GM23338 (cell line): ENCODE results near the gene RPRD1A. TPM values are rescaled to one million over a fixed set of nuclear protein-coding genes. Genes with fewer than 3 reads are reported as not detected.

Experiments
- ATAC-seq: fragments of 200-7000 bp; cut with Tn5 transposase; 3 replicates; pipeline ENCODE4 v1.9.1; 2020
- DNase-seq: peaks from one replicate; pipeline ENCODE4 v3.0.0-alpha.2; 2015; ENCODE audit warnings: low spot score
- H2AFZ ChIP-seq: fragments of 200-600 bp; sonication (generic); 2 replicates; pipeline ENCODE4 v1.8.0; 2016; ENCODE audit warnings: antibody characterized with exemption, mild to moderate bottlenecking, moderate library complexity
- H3F3A ChIP-seq: fragments of 200-600 bp; sonication (generic); replicated peaks from 2 replicates; pipeline ENCODE4 v1.8.0; 2017; ENCODE audit warnings: antibody characterized with exemption, mixed run types, low read depth
- H3K27ac ChIP-seq: fragments of 200-600 bp; sonication (generic); 2 replicates; pipeline ENCODE4 v1.6.1; 2016; ENCODE audit warnings: low read depth
- H3K27me3 ChIP-seq: fragments of 200-600 bp; sonication (generic); 2 replicates; pipeline ENCODE4 v1.8.0; 2016; ENCODE audit warnings: mild to moderate bottlenecking, mixed run types, moderate library complexity; ENCODE audit not compliant: insufficient read depth
- H3K36me3 ChIP-seq: fragments of 200-600 bp; sonication (generic); 2 replicates; pipeline ENCODE4 v1.8.0; 2016; ENCODE audit warnings: mild to moderate bottlenecking; ENCODE audit not compliant: insufficient read depth
- H3K4me1 ChIP-seq: fragments of 200-600 bp; sonication (generic); 2 replicates; pipeline ENCODE4 v1.8.0; 2016; ENCODE audit warnings: mild to moderate bottlenecking, moderate library complexity; ENCODE audit not compliant: insufficient read depth
- H3K4me2 ChIP-seq: fragments of 200-600 bp; sonication (generic); 2 replicates; pipeline ENCODE4 v1.7.1; 2017; ENCODE audit warnings: mixed run types
- H3K4me3 ChIP-seq: fragments of 200-600 bp; sonication (generic); 2 replicates; pipeline ENCODE4 v1.6.1; 2016; ENCODE audit warnings: mixed run types
- H3K79me2 ChIP-seq: fragments of 200-600 bp; sonication (generic); replicated peaks from 2 replicates; pipeline ENCODE4 v1.8.0; 2017; ENCODE audit warnings: mild to moderate bottlenecking; ENCODE audit not compliant: insufficient read depth
- H3K9me2 ChIP-seq: fragments of 200-600 bp; sonication (generic); 2 replicates; pipeline ENCODE4 v1.8.0; 2017; ENCODE audit not compliant: insufficient read depth
- H4K20me1 ChIP-seq: fragments of 200-600 bp; sonication (generic); replicated peaks from 2 replicates; pipeline ENCODE4 v1.8.0; 2017; ENCODE audit warnings: mild to moderate bottlenecking; ENCODE audit not compliant: insufficient read depth
- H3K27ac Mint-ChIP-seq: 2 replicates; pipeline ENCODE4 v1.8.0; 2020; ENCODE audit warnings: inconsistent platforms, mild to moderate bottlenecking, moderate library complexity, mixed read lengths
- H3K27me3 Mint-ChIP-seq: 3 replicates; pipeline ENCODE4 v1.8.0; 2022; ENCODE audit warnings: low read depth, mild to moderate bottlenecking, moderate library complexity, mixed read lengths, inconsistent platforms; ENCODE audit not compliant: insufficient read depth, poor library complexity
- H3K36me3 Mint-ChIP-seq: 3 replicates; pipeline ENCODE4 v1.8.0; 2021; ENCODE audit warnings: low read depth, mild to moderate bottlenecking, inconsistent platforms, moderate library complexity, mixed read lengths
- H3K4me1 Mint-ChIP-seq: 3 replicates; pipeline ENCODE4 v1.8.0; 2020; ENCODE audit warnings: mild to moderate bottlenecking, inconsistent platforms, mixed read lengths
- H3K4me3 Mint-ChIP-seq: 3 replicates; pipeline ENCODE4 v1.8.0; 2021; ENCODE audit warnings: moderate library complexity, mild to moderate bottlenecking, inconsistent platforms, mixed read lengths
- H3K9me3 Mint-ChIP-seq: 3 replicates; pipeline ENCODE4 v1.8.0; 2020; ENCODE audit warnings: moderate library complexity, mild to moderate bottlenecking, inconsistent platforms, mixed read lengths
- CREB1 ChIP-seq: fragments of 250-450 bp; sonication (Bioruptor Pico); IDR thresholded peaks from 2 replicates; pipeline ENCODE4 v1.5.0; 2020; ENCODE audit warnings: low read depth, mild to moderate bottlenecking, moderate library complexity
- CTCF ChIP-seq, 2 experiments: fragments of 200-600 bp in 1 of 2; sonication (generic) in 1 of 2; conservative IDR thresholded peaks; 2 replicates each; pipeline versions ENCODE4 v1.5.1 to v1.6.1; 2016 to 2017; ENCODE audit warnings: antibody characterized with exemption in 2 of 2, low read depth in 2 of 2, mild to moderate bottlenecking in 2 of 2, moderate library complexity in 1 of 2
- ETS1 ChIP-seq: IDR thresholded peaks from 2 replicates; pipeline ENCODE4 v1.6.1; 2016; ENCODE audit warnings: antibody characterized with exemption
- EZH2 ChIP-seq: fragments of 200-600 bp; sonication (generic); IDR thresholded peaks from one replicate; pipeline ENCODE4 v1.8.0; 2017; ENCODE audit warnings: antibody characterized with exemption, mild to moderate bottlenecking, low read depth; ENCODE audit not compliant: unreplicated experiment
- EZH2phosphoT487 ChIP-seq: fragments of 200-600 bp; sonication (generic); IDR thresholded peaks from one replicate; pipeline ENCODE4 v1.8.1; 2018; ENCODE audit warnings: antibody characterized with exemption; ENCODE audit not compliant: unreplicated experiment
- JUNB ChIP-seq: IDR thresholded peaks from one replicate; pipeline ENCODE4 v1.6.1; 2016; ENCODE audit warnings: antibody characterized with exemption; ENCODE audit not compliant: unreplicated experiment
- NANOG ChIP-seq: IDR thresholded peaks from 2 replicates; pipeline ENCODE4 v1.6.1; 2016; ENCODE audit warnings: antibody characterized with exemption, borderline replicate concordance
- POLR2AphosphoS5 ChIP-seq: IDR thresholded peaks from 2 replicates; pipeline ENCODE4 v1.6.1; 2016; ENCODE audit warnings: antibody characterized with exemption, low read depth
- REST ChIP-seq: IDR thresholded peaks from one replicate; pipeline ENCODE4 v1.6.1; 2018; ENCODE audit warnings: antibody characterized with exemption; ENCODE audit not compliant: unreplicated experiment
- STAT1 ChIP-seq: IDR thresholded peaks from one replicate; pipeline ENCODE4 v1.6.1; 2016; ENCODE audit warnings: antibody characterized with exemption; ENCODE audit not compliant: unreplicated experiment
- ZNF114 ChIP-seq: fragments of 250-450 bp; sonication (Bioruptor Pico); IDR thresholded peaks from 2 replicates; pipeline ENCODE4 v1.5.0; 2020; ENCODE audit warnings: mild to moderate bottlenecking, moderate library complexity
- ZNF331 ChIP-seq: fragments of 250-450 bp; sonication (Bioruptor Pico); IDR thresholded peaks from 2 replicates; pipeline ENCODE4 v1.5.0; 2020; ENCODE audit warnings: low read depth, mild to moderate bottlenecking, moderate library complexity
- ZNF462 ChIP-seq: fragments of 250-450 bp; sonication (Bioruptor Pico); IDR thresholded peaks from 2 replicates; pipeline ENCODE4 v1.5.0; 2020; ENCODE audit warnings: mild to moderate bottlenecking, moderate library complexity
- polyA plus RNA-seq: library from polyadenylated mRNA; unstranded; fragments of >200 nt; fragmentation: Nextera tagmentation; extraction: Ambion mirVana; gene quantifications from 2 replicates; pipeline ENCODE4 v1.2.1, GENCODE V29; 2016
- total RNA-seq: library from RNA; depleted of rRNA; stranded (reverse); fragments of >200 nt; shearing (Covaris generic); gene quantifications from 2 replicates; pipeline ENCODE4 v1.2.3, GENCODE V29; 2014

The RPRD1A gene
- total and polyA plus RNA-seq, 2 experiments from 2014 or later, result 67.9 to 157 TPM

GRCh38 chr18:36107477-36107876, 40.1 kb upstream of the RPRD1A start:
- Histone ChIP-seq H4K20me1 (no peaks in the 10 kb centered on the region), H3K27me3 (no peaks in the 10 kb centered on the region), H3K4me1 (no peaks in the 10 kb centered on the region), H3K4me3 (no peak overlapping the region), H3K36me3 (peaks cover 14% of the 10 kb centered on the region), H3K79me2 (no peaks in the 10 kb centered on the region), H3K9me2 (no peaks in the 10 kb centered on the region), H3K27ac (no peak overlapping the region), H3F3A (no peaks in the 10 kb centered on the region), H2AFZ (no peak overlapping the region), H3K4me2 (no peak overlapping the region)
- Mint-ChIP-seq H3K27ac (no peak overlapping the region), H3K4me1 (no peaks in the 10 kb centered on the region), H3K4me3 (no peak overlapping the region), H3K27me3 (peaks cover 4% of the 10 kb centered on the region), H3K36me3 (peaks cover 32% of the 10 kb centered on the region), H3K9me3 (peaks cover 12% of the 10 kb centered on the region)
- ATAC-seq (no peak), DNase-seq (no peak)
- TF ChIP-seq ZNF331 (no peak), EZH2phosphoT487 (no peak), EZH2 (no peak), REST (no peak), CREB1 (CRISPR knock-in tag) (no peak), POLR2AphosphoS5 (no peak), NANOG (no peak), ETS1 (no peak), ZNF114 (no peak), CTCF (conservative IDR thresholded peaks at IDR 0.05; ENCODE audit: low read depth in 2 of 2) (no peak), JUNB (no peak), ZNF462 (CRISPR knock-in tag) (no peak), STAT1 (no peak)
